ENCODE results near the gene PLPPR2. TPM values are rescaled to one million over a fixed set of nuclear protein-coding genes. Genes with fewer than 3 reads are reported as not detected.

The PLPPR2 gene
- total RNA-seq, 4 donors from 2014 or later: 4.2 to 19.6 (median 9.3) TPM

DNA sequence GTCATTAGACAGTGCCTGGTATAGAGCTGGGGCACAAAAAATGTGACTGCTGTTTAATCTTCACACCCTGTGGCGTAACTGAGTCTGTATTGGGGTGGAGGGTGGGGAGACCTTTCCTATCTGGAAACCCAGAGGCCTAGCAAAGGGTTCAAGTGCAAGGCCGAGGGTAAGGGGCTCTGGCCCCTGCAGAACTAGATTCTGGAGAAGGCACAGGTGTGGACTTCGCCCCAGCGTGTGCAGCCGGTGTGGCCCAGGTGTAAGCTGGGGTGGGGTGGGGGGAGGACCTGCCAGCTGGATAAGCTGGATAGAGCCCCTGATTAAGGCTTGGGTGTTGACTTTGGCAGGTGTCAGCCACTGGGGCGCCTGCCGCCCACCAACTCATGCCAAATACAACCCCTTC lies 17.1 kb upstream of the PLPPR2 start:
- TF ChIP-seq, protein P1, sequence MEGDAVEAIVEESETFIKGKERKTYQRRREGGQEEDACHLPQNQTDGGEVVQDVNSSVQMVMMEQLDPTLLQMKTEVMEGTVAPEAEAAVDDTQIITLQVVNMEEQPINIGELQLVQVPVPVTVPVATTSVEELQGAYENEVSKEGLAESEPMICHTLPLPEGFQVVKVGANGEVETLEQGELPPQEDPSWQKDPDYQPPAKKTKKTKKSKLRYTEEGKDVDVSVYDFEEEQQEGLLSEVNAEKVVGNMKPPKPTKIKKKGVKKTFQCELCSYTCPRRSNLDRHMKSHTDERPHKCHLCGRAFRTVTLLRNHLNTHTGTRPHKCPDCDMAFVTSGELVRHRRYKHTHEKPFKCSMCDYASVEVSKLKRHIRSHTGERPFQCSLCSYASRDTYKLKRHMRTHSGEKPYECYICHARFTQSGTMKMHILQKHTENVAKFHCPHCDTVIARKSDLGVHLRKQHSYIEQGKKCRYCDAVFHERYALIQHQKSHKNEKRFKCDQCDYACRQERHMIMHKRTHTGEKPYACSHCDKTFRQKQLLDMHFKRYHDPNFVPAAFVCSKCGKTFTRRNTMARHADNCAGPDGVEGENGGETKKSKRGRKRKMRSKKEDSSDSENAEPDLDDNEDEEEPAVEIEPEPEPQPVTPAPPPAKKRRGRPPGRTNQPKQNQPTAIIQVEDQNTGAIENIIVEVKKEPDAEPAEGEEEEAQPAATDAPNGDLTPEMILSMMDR (IDR thresholded peaks at IDR 0.05; ENCODE audit: low read depth): no peak

DNA sequence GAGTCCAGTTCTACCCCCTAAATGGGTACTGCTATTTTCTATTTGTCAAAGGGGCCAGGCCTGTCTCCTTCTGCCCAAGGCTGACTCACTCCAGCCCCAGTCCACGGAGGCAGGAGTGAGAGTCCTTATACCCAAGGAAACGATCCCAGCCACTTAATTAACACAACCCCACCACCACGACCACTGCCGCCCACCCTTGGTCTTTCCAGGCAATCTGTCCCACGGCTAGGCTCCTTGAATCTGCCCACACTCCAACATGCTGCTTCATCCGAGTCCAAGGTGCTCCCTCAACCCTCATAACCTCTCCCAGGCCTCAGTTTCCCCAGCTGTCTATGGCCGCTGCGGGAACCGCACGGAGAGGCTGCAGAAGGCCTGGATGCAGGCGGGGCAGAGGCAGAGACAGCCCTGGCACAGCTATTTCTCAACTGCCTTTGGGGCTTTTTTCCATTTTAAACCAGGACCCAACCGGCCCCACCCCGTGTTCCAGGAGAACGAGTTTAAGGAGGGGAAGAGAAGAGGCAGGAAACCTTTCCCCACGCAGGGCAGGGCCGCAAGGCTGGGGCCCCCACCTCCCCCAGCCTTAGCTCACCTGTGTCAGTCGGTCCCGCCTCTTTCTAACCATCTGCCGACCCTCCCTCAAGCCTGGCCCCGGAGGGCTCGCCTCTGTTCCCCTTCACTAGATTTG lies 16.5 kb upstream of the PLPPR2 start:
- TF ChIP-seq, protein P1 (IDR thresholded peaks at IDR 0.05; ENCODE audit: low read depth): no peak

DNA sequence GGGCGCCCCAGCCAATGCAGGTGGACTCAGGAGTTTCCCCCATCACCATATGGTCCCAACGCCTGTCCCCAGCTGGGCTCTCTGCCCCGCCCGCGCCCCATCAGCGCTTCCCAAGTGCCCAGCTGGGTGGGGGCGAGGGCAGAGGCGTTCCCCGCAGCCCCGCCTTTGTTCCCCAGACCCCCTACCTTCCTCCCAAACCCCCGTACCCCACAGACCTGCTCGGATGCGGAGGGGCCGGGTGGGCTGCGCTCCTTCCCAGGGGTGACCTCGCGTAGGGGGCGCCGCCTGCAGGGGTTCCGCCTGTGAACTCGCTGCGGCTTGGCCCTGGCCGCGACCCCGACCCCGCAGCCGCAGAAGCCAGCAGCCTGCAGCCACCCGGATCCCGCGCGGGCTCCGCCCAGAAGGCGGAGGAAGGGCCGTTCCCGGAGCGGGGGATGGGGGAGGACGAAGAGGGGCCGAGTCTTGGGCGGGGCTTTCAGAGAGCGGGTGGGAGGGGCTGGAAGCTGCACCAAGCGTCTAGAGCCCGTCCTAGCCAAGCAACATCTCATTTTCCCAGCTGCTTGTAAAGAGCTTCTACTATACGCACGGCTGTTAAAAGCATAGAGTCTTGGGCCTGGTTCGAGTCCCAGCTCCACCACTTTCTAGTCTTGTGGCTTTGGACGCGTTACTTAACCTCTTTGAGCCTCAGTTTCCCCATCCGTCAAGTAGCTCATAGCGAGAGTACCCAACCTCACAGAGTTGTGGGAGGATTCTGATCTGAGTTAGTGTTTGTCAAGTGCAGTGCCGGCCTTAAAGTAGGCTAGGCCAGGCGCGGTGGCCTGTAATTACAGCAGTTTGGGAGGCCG lies 15.8 kb upstream of the PLPPR2 start, which contains the start of gene RAB3D:
TSS of gene RAB3D (minus strand) at position 404 of the 845 bp plus-strand sequence. CDS start 2,258 bp downstream, outside the sequence.
- TF ChIP-seq, protein P1 (IDR thresholded peaks at IDR 0.05; ENCODE audit: low read depth): no peak

DNA sequence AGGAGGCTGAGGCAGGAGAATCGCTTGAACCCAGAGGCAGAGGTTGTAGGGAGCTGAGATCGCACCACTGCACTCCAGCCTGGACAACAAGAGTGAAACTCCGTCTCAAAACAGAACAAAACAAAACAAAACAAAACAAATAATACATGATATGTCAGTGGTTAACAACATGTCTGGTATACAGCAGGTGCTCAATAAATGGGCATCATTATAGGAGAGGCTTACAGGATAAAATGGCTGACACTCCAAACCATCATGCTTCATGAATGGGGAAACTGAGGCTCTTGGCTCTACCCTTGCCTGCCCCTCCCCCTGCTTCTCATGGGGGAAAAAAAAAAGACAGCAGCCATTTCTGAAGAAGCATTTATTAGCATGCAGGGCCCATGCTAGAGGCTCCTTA lies 12.8 kb upstream of the PLPPR2 start:
- TF ChIP-seq, protein P1 (IDR thresholded peaks at IDR 0.05; ENCODE audit: low read depth): no peak

DNA sequence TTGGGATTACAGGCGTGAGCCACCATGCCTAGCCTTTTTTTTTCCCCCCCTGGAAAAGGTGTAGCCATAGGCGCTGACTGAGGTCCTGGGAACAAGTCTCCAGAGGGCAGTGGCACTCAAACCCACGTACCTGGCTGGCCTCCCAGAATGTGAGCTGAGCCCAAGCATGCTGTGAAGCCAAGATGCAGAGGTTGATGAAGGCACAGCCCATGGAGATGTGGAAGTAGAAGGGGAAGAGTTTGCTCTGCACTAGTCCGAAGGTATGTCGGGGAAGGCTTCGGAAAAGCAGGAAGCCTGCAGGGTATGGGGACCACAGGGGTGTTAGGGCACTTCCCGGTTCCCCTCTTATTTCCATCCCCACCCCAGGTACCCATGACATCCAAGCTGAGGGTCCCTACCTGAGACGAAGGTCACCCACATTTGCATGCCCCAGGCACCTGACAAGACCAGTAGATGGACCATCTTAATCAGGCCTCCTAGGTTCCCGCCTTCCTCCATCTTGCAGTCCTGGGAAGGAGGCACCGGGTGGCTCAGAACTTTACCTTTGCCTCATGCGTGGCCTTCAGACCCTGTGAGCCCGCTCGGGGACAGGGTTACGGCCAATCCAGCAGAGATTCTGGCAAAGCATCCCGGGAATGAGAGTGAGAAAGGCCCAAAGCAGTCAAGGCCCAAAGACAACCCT lies 10.0 kb upstream of the PLPPR2 start:
- TF ChIP-seq, protein P1 (IDR thresholded peaks at IDR 0.05; ENCODE audit: low read depth): no peak

DNA sequence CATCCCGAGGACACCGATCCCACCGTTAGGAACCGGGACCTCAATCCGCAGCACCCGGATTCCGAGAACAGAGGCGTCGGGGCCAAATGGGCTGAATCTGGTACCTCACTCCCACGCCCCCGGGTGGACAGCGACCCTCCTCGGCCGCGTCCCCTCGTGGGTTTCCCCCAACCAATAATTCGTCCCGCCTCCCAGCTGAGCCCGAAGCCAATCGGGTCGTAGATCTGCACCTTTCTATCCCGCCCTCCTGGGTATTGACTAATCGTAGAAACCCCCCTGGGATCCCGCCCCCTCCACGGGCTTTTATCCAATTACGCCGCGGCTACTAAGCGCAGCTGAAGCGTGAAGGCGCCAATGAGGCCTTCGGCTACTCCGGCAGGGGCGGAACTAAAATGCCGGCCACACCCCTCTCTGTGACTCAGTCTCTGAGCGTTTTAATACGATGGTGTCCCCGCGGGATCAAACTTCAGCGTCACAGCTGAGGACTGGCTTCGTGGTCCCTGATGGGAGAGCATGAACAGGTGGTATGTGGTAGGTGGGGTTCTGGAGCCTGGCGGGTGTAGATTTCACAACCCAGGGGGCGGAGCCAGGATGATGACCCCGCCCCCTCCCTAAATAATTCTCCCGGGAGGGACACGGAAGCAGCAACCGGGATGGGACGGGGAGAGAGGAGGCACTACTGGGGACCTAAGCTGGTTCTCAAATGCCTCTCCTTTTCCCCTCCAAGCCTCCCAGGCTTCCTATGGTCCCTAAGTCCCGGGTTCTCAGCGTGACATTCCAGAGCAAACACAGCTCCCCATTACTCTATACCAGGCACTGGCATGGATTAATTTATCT lies 8.9 kb upstream of the PLPPR2 start, which contains the start of the genes CCDC159 and TMEM205:
TSS of gene CCDC159 (plus strand) at position 416 of the 837 bp plus-strand sequence. CDS start at position 504, 88 bp downstream.
TSS of gene TMEM205 (minus strand) at position 165 of the 837 bp plus-strand sequence. CDS start 649 bp downstream, outside the sequence.
- TF ChIP-seq, protein P1 (IDR thresholded peaks at IDR 0.05; ENCODE audit: low read depth): no peak
